ENCODE data around the gene RRP36. TPM values are rescaled to one million over a fixed set of nuclear protein-coding genes. Genes with fewer than 3 reads are reported as not detected.

RRP36 gene
- total and polyA plus RNA-seq, 4 donors = 23.4 to 33.4 (median 26.2) TPM

GRCh38 chr6:43013097-43013842 is 8.2 kb upstream of the RRP36 start:
- 7% methylated on average over 25 of the region's 25 CpGs for WGBS
- Histone ChIP-seq H3K4me1 (ENCODE audit: control insufficient read depth in 4 of 4, insufficient read depth in 4 of 4, low read length in 3 of 4) (peaks cover 3 to 36% (median 23%) of the 10 kb centered on the region in 4 donors), H3K36me3 (ENCODE audit: control insufficient read depth in 4 of 4, insufficient read depth in 3 of 4, low read depth in 1 of 4, low read length in 3 of 4) (peaks cover 2 to 48% (median 25%) of the 10 kb centered on the region in 4 donors), H3K4me3 (ENCODE audit: low read depth in 1 of 3, low read length in 3 of 3) (peak overlapping the region; percentile 38 to 70 (median 60)), H3K27ac (ENCODE audit: low read depth in 1 of 2, low read length in 2 of 2) (peak overlapping the region in 1 of 2 donors; percentile 55), H3K9ac (ENCODE audit: low read depth in 1 of 2, low read length in 2 of 2) (peak overlapping the region; percentile 36 to 42), H3K27me3 (ENCODE audit: control insufficient read depth in 4 of 4, insufficient read depth in 4 of 4, low read length in 3 of 4) (no peaks in the 10 kb centered on the region), H3K9me3 (ENCODE audit: control insufficient read depth in 4 of 4, low read length in 3 of 4) (no peaks in the 10 kb centered on the region)
- TF ChIP-seq FOXA2 (IDR thresholded peaks at IDR 0.05) = no peak
- TF ChIP-seq ATF3 (IDR thresholded peaks at IDR 0.05) = no peak
- TF ChIP-seq ZBTB33 (IDR thresholded peaks at IDR 0.05) = no peak
- no peak for TF ChIP-seq SP1 (IDR thresholded peaks at IDR 0.05)
- no peak for TF ChIP-seq REST (IDR thresholded peaks at IDR 0.05)
- TF ChIP-seq HNF4A (conservative IDR thresholded peaks at IDR 0.05) = no peak
- TF ChIP-seq FOXA1 (IDR thresholded peaks at IDR 0.05) = no peak
- no peak for TF ChIP-seq RAD21 (IDR thresholded peaks at IDR 0.05)
- TF ChIP-seq TAF1 (conservative IDR thresholded peaks at IDR 0.05) = no peak
- TF ChIP-seq HNF4G (IDR thresholded peaks at IDR 0.05) = no peak
- TF ChIP-seq JUND (IDR thresholded peaks at IDR 0.05) = no peak
- no peak for TF ChIP-seq CTCF (IDR thresholded peaks at IDR 0.05; ENCODE audit: low read depth, low read length, missing input control)
- no peak for TF ChIP-seq RXRA (IDR thresholded peaks at IDR 0.05)
- TF ChIP-seq YY1 (IDR thresholded peaks at IDR 0.05) = no peak
- DNase-seq (ENCODE audit: low spot score) = no peak
